Karpas-422 (cell line): ENCODE results near the gene TAF11. TPM values are rescaled to one million over a fixed set of nuclear protein-coding genes. Genes with fewer than 3 reads are reported as not detected.

Experiments used
- DNase-seq: peaks from one replicate; pipeline ENCODE4 v3.0.0-alpha.2; 2015
- H2AFZ ChIP-seq: fragments of 200-600 bp; sonication (generic); 2 replicates; pipeline ENCODE4 v1.6.1; 2014; ENCODE audit warnings: antibody characterized with exemption, low read length, mixed read lengths
- H3K27ac ChIP-seq: fragments of 200-600 bp; sonication (generic); 2 replicates; pipeline ENCODE4 v1.5.1; 2014; ENCODE audit warnings: mild to moderate bottlenecking, low read length, moderate library complexity
- H3K27me3 ChIP-seq: fragments of 200-600 bp; sonication (generic); 2 replicates; pipeline ENCODE4 v1.6.1; 2014; ENCODE audit warnings: low read length, mixed read lengths
- H3K36me3 ChIP-seq: fragments of 200-600 bp; sonication (generic); 2 replicates; pipeline ENCODE4 v1.6.1; 2014; ENCODE audit warnings: low read length, mixed read lengths; ENCODE audit not compliant: insufficient read depth
- H3K4me1 ChIP-seq: fragments of 200-600 bp; sonication (generic); 2 replicates; pipeline ENCODE4 v1.6.1; 2014; ENCODE audit warnings: mild to moderate bottlenecking, low read length, mixed read lengths
- H3K4me2 ChIP-seq: fragments of 200-600 bp; sonication (generic); 2 replicates; pipeline ENCODE4 v1.6.1; 2014; ENCODE audit warnings: low read length, low read depth, mild to moderate bottlenecking; ENCODE audit not compliant: poor library complexity, severe bottlenecking
- H3K4me3 ChIP-seq: fragments of 200-600 bp; sonication (generic); 2 replicates; pipeline ENCODE4 v1.5.1; 2014; ENCODE audit warnings: mild to moderate bottlenecking, antibody characterized with exemption, low read length, mixed read lengths
- H3K79me2 ChIP-seq: fragments of 200-600 bp; sonication (generic); 2 replicates; pipeline ENCODE4 v1.6.1; 2014; ENCODE audit warnings: mild to moderate bottlenecking, low read length, mixed read lengths
- H3K9ac ChIP-seq: fragments of 200-600 bp; sonication (generic); 2 replicates; pipeline ENCODE4 v1.6.0; 2014; ENCODE audit warnings: low read length
- H3K9me2 ChIP-seq: fragments of 200-600 bp; sonication (generic), shearing (Covaris generic); replicated peaks from 2 replicates; pipeline ENCODE4 v1.6.0; 2014; ENCODE audit warnings: mild to moderate bottlenecking, low read length, moderate library complexity; ENCODE audit not compliant: insufficient read depth
- H3K9me3 ChIP-seq: fragments of 300-700, 200-600 bp; sonication (generic); 2 replicates; pipeline ENCODE4 v1.6.1; 2014; ENCODE audit warnings: low read length, mixed read lengths
- H4K20me1 ChIP-seq: fragments of 200-600 bp; sonication (generic); 2 replicates; pipeline ENCODE4 v1.6.1; 2014; ENCODE audit warnings: mild to moderate bottlenecking, antibody characterized with exemption, low read length, low read depth; ENCODE audit not compliant: insufficient read depth
- total RNA-seq: library from RNA; depleted of rRNA; stranded (reverse); fragments of >200 nt; shearing (Covaris generic); gene quantifications from 2 replicates; pipeline ENCODE4 v1.2.3, GENCODE V29; 2014; ENCODE audit warnings: low replicate concordance

Gene TAF11
- total RNA-seq, 1 experiment from 2014 or later, result 19.1 TPM

DNA sequence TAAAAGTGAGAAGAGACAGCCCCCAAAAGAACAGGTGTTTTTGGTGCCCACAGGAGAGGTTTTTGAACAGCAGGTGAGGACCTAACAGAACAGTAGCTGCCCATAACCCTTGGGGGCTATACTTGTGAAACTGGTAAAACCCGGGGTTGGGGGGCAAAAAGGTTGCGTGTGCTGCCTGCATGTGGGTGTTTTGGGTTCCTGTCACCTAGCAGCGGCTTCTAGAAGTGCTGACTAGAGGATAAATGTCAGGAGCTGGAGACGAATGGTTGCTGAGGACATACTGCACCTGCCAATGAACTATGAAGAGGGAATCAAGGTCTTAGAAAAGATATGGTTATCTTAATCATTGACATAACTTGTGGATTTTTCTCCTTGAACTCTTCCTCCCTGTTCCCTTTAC, 16.0 kb downstream of the TAF11 start:
- Histone ChIP-seq H3K4me2 (no peak overlapping the region), H3K79me2 (no peaks in the 10 kb centered on the region), H3K9ac (no peak overlapping the region), H3K27me3 (no peaks in the 10 kb centered on the region), H3K27ac (no peak overlapping the region), H4K20me1 (no peaks in the 10 kb centered on the region), H3K36me3 (peaks cover 23% of the 10 kb centered on the region; the same call in 1 of the 2 replicates), H3K9me2 (no peaks in the 10 kb centered on the region), H3K9me3 (no peaks in the 10 kb centered on the region), H3K4me1 (no peaks in the 10 kb centered on the region), H2AFZ (no peak overlapping the region), H3K4me3 (no peak overlapping the region)
- no peak for DNase-seq

- Histone ChIP-seq H3K9me3 (no peaks in the 10 kb centered on the region), H3K9me2 (no peaks in the 10 kb centered on the region), H3K4me1 (no peaks in the 10 kb centered on the region), H3K27me3 (no peaks in the 10 kb centered on the region), H3K79me2 (0 out of 2 replicates have a peak, but pooled peaks cover 3% of the 10 kb centered on the region), H3K36me3 (peaks cover 5% of the 10 kb centered on the region; the same call in 1 of the 2 replicates), H3K4me2 (no peak overlapping the region), H4K20me1 (no peaks in the 10 kb centered on the region), H3K27ac (no peak overlapping the region), H2AFZ (no peak overlapping the region), H3K4me3 (no peak overlapping the region), H3K9ac (no peak overlapping the region)
- DNase-seq, result peak; percentile 52
These were observed 20.4 kb downstream of the TAF11 start for GRCh38 chr6:34867484-34867883.

GRCh38 chr6:34866509-34866908, 21.3 kb downstream of the TAF11 start:
- no peak overlapping the region for H3K27ac ChIP-seq
- H3K9ac ChIP-seq, result no peak overlapping the region
- H3K27me3 ChIP-seq, result no peaks in the 10 kb centered on the region
- H3K9me2 ChIP-seq, result no peaks in the 10 kb centered on the region
- 0 out of 2 replicates have a peak, but pooled peaks cover 3% of the 10 kb centered on the region for H3K79me2 ChIP-seq
- H3K4me1 ChIP-seq, result no peaks in the 10 kb centered on the region
- H2AFZ ChIP-seq, result no peak overlapping the region
- H3K4me2 ChIP-seq, result no peak overlapping the region
- H3K4me3 ChIP-seq, result no peak overlapping the region
- H4K20me1 ChIP-seq, result no peaks in the 10 kb centered on the region
- no peak for DNase-seq
- H3K9me3 ChIP-seq, result no peaks in the 10 kb centered on the region
- H3K36me3 ChIP-seq, result peaks cover 3% of the 10 kb centered on the region; the same call in 1 of the 2 replicates

GRCh38 chr6:34865107-34865506, 22.7 kb downstream of the TAF11 start:
- Histone ChIP-seq H3K36me3 (no peaks in the 10 kb centered on the region; the same call in 1 of the 2 replicates), H2AFZ (no peak overlapping the region), H3K27me3 (no peaks in the 10 kb centered on the region), H3K4me1 (no peaks in the 10 kb centered on the region), H3K4me2 (no peak overlapping the region), H3K9me3 (no peaks in the 10 kb centered on the region), H4K20me1 (no peaks in the 10 kb centered on the region), H3K9ac (no peak overlapping the region), H3K79me2 (0 out of 2 replicates have a peak, but pooled peaks cover 3% of the 10 kb centered on the region), H3K27ac (no peak overlapping the region), H3K9me2 (no peaks in the 10 kb centered on the region), H3K4me3 (no peak overlapping the region)
- DNase-seq, result no peak

GRCh38 chr6:34864007-34864406, 23.8 kb downstream of the TAF11 start:
- H3K9me3 ChIP-seq, result no peaks in the 10 kb centered on the region
- H3K9me2 ChIP-seq, result no peaks in the 10 kb centered on the region
- H3K27me3 ChIP-seq, result no peaks in the 10 kb centered on the region
- H2AFZ ChIP-seq, result no peak overlapping the region
- no peak overlapping the region for H3K4me2 ChIP-seq
- DNase-seq, result no peak
- H3K9ac ChIP-seq, result no peak overlapping the region
- 0 out of 2 replicates have a peak, but pooled peaks cover 3% of the 10 kb centered on the region for H3K79me2 ChIP-seq
- no peak overlapping the region for H3K4me3 ChIP-seq
- H3K27ac ChIP-seq, result no peak overlapping the region
- H3K36me3 ChIP-seq, result no peaks in the 10 kb centered on the region; the same call in 1 of the 2 replicates
- H3K4me1 ChIP-seq, result no peaks in the 10 kb centered on the region
- no peaks in the 10 kb centered on the region for H4K20me1 ChIP-seq

- no peak overlapping the region for H3K27ac ChIP-seq
- 0 out of 2 replicates have a peak, but pooled peaks cover 3% of the 10 kb centered on the region for H3K79me2 ChIP-seq
- no peaks in the 10 kb centered on the region for H3K4me1 ChIP-seq
- H3K9me2 ChIP-seq, result no peaks in the 10 kb centered on the region
- no peak overlapping the region for H3K4me3 ChIP-seq
- no peaks in the 10 kb centered on the region for H3K9me3 ChIP-seq
- DNase-seq, result no peak
- no peaks in the 10 kb centered on the region for H4K20me1 ChIP-seq
- no peak overlapping the region for H3K4me2 ChIP-seq
- H2AFZ ChIP-seq, result no peak overlapping the region
- H3K36me3 ChIP-seq, result peaks cover 14% of the 10 kb centered on the region; the same call in 1 of the 2 replicates
- no peaks in the 10 kb centered on the region for H3K27me3 ChIP-seq
- H3K9ac ChIP-seq, result no peak overlapping the region
These were observed 27.1 kb downstream of the TAF11 start for GRCh38 chr6:34860776-34861175.

- Histone ChIP-seq H3K36me3 (peaks cover 17% of the 10 kb centered on the region; the same call in 1 of the 2 replicates), H2AFZ (no peak overlapping the region), H3K9ac (no peak overlapping the region), H4K20me1 (no peaks in the 10 kb centered on the region), H3K4me2 (no peak overlapping the region), H3K27me3 (no peaks in the 10 kb centered on the region), H3K4me3 (no peak overlapping the region), H3K9me3 (no peaks in the 10 kb centered on the region), H3K4me1 (no peaks in the 10 kb centered on the region), H3K79me2 (no peaks in the 10 kb centered on the region), H3K27ac (no peak overlapping the region), H3K9me2 (no peaks in the 10 kb centered on the region)
- no peak for DNase-seq
These were observed 27.9 kb downstream of the TAF11 start for GRCh38 chr6:34859951-34860350.

- peak; percentile 40 for DNase-seq
- Histone ChIP-seq H3K27me3 (no peaks in the 10 kb centered on the region), H3K79me2 (no peaks in the 10 kb centered on the region), H3K4me1 (no peaks in the 10 kb centered on the region), H3K9ac (no peak overlapping the region), H2AFZ (no peak overlapping the region), H3K4me3 (no peak overlapping the region), H3K9me3 (no peaks in the 10 kb centered on the region), H3K9me2 (no peaks in the 10 kb centered on the region), H3K36me3 (peaks cover 17% of the 10 kb centered on the region; the same call in 1 of the 2 replicates), H3K27ac (no peak overlapping the region), H4K20me1 (no peaks in the 10 kb centered on the region), H3K4me2 (no peak overlapping the region)
These were observed 29.2 kb downstream of the TAF11 start for GRCh38 chr6:34858681-34859080.
